Activated CD8-positive, alpha-beta T cell treated with anti-CD3 and anti-CD28 coated beads, Interleukin-2, amount 10 ng/mL, durations not matched to agents 7 days and 5 days (primary cell): Measurements from ENCODE around the gene API5. TPM values are rescaled to one million over a fixed set of nuclear protein-coding genes. Genes with fewer than 3 reads are reported as not detected.

ENCODE experiments used
- ATAC-seq: fragments of 150-1000 bp; cut with Tn5 transposase; one replicate; pipeline ENCODE4 v1.10.0; 2021; ENCODE audit warnings: moderate library complexity
- CTCF ChIA-PET: fragments of 350-600 bp; sonication (Branson Sonifier 250); formaldehyde crosslinking; loops from one replicate; lab custom pipeline; 2021; ENCODE audit warnings: antibody characterized with exemption; lab: Charles Lee
- POLR2A ChIA-PET: fragments of 350-600 bp; sonication (Branson Sonifier 250); formaldehyde crosslinking; loops from one replicate; lab custom pipeline; 2021; ENCODE audit warnings: antibody characterized with exemption; lab: Charles Lee
- DNase-seq: peaks from one replicate; pipeline ENCODE4 v3.0.0-alpha.2; 2020
- H3K27ac Mint-ChIP-seq: one replicate; pipeline ENCODE4 v1.8.0; 2021; ENCODE audit warnings: mild to moderate bottlenecking, mixed read lengths
- H3K27me3 Mint-ChIP-seq: one replicate; pipeline ENCODE4 v1.8.0; 2021; ENCODE audit warnings: low read depth, mixed read lengths
- H3K36me3 Mint-ChIP-seq: one replicate; pipeline ENCODE4 v1.8.0; 2021; ENCODE audit warnings: low read depth, mixed read lengths
- H3K4me1 Mint-ChIP-seq: one replicate; pipeline ENCODE4 v1.8.0; 2021; ENCODE audit warnings: low read depth, mixed read lengths
- H3K4me3 Mint-ChIP-seq: one replicate; pipeline ENCODE4 v1.8.0; 2021; ENCODE audit warnings: mild to moderate bottlenecking, mixed read lengths
- H3K9me3 Mint-ChIP-seq: one replicate; pipeline ENCODE4 v1.8.0; 2022; ENCODE audit warnings: mixed read lengths; ENCODE audit not compliant: insufficient read depth
- total RNA-seq, 2 experiments: library from RNA; stranded (reverse); gene quantifications; one replicate each; pipeline ENCODE4 v1.2.3, GENCODE V29; 2021

The API5 gene
- total RNA-seq, 2 experiments from 2014 or later, result 108 to 115 TPM

GRCh38 chr11:43393765-43394355 is 82.1 kb downstream of the API5 start:
- Mint-ChIP-seq H3K9me3 (no peaks in the 10 kb centered on the region), H3K4me1 (peaks cover 26% of the 10 kb centered on the region), H3K27ac (no peak overlapping the region), H3K36me3 (peaks cover 72% of the 10 kb centered on the region), H3K27me3 (no peaks in the 10 kb centered on the region), H3K4me3 (no peak overlapping the region)
- DNase-seq (no peak), ATAC-seq (no peak)
- ChIA-PET POLR2A (no interaction called here), CTCF (interaction anchor here (1.0 to 1.4 kb wide), 2 partner anchors 25 to 80 kb away, joined by 3 read pairs; no protein-coding TSS in a partner anchor)

Other genes with a start within 250 kb of the API5 start
- 10 to 100 TPM; 56.9 to 60.5 TPM for gene TTC17, start 46.9 kb downstream of the API5 start, total RNA-seq